ENCODE measurements around the gene PTPRG.

DNA sequence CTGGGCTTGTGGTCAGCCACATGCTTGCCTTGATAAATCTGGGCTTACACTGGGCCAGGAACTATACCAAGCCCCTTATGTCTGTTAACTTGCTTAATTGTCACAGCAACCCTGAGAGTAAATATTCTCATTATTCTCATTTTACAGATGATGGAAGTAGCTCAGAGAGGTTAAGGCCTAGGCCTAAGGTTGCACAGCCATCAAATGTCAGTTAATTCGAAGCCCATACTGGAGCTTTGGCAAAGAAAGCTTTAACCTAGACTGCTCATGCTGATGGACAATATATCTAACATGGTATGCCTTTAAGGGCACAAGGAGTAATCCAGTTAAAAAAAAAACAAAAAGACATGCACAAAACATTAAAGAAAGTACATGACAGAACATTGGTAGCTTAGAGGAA lies 591.9 kb downstream of the PTPRG start:
- TF ChIP-seq, protein P1, sequence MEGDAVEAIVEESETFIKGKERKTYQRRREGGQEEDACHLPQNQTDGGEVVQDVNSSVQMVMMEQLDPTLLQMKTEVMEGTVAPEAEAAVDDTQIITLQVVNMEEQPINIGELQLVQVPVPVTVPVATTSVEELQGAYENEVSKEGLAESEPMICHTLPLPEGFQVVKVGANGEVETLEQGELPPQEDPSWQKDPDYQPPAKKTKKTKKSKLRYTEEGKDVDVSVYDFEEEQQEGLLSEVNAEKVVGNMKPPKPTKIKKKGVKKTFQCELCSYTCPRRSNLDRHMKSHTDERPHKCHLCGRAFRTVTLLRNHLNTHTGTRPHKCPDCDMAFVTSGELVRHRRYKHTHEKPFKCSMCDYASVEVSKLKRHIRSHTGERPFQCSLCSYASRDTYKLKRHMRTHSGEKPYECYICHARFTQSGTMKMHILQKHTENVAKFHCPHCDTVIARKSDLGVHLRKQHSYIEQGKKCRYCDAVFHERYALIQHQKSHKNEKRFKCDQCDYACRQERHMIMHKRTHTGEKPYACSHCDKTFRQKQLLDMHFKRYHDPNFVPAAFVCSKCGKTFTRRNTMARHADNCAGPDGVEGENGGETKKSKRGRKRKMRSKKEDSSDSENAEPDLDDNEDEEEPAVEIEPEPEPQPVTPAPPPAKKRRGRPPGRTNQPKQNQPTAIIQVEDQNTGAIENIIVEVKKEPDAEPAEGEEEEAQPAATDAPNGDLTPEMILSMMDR (conservative IDR thresholded peaks at IDR 0.05 in 1 of 2, IDR thresholded peaks at IDR 0.05 in 1 of 2; ENCODE audit: low read depth in 1 of 2, low read length in 2 of 2): no peak
- TF ChIP-seq EZH2 (IDR thresholded peaks at IDR 0.05; ENCODE audit: low read length, missing control alignments): no peak
